Tibial nerve (tissue), 4 donors: Measurements from ENCODE around the gene SLC48A1. TPM values are rescaled to one million over a fixed set of nuclear protein-coding genes. Genes with fewer than 3 reads are reported as not detected.

Experiments used
- DNase-seq, 2 donors: peaks; one replicate each; pipeline ENCODE4 v3.0.0-alpha.2; 2019; ENCODE audit warnings: low spot score in 2 of 2
- H3K27ac ChIP-seq, 4 donors: fragments of 200-600 bp; sonication (generic) in 3 of 4; one replicate each; pipeline ENCODE4 v1.5.1; 2017 to 2019; ENCODE audit warnings: mild to moderate bottlenecking in 1 of 4
- H3K27me3 ChIP-seq, 2 donors: fragments of 200-600 bp; sonication (generic) in 1 of 2; one replicate each; pipeline versions ENCODE4 v1.5.1 to v1.6.0; 2017 to 2019
- H3K36me3 ChIP-seq, 3 donors: fragments of 200-600 bp; sonication (generic); one replicate each; pipeline ENCODE4 v1.5.1; 2018 to 2019
- H3K4me1 ChIP-seq, 4 donors: fragments of 200-600 bp; sonication (generic) in 3 of 4; one replicate each; pipeline ENCODE4 v1.5.1; 2017 to 2019
- H3K4me3 ChIP-seq, 4 donors: fragments of 200-600 bp; sonication (generic) in 3 of 4; one replicate each; pipeline ENCODE4 v1.5.1; 2017 to 2019; ENCODE audit warnings: mild to moderate bottlenecking in 1 of 4, moderate library complexity in 1 of 4
- H3K9me3 ChIP-seq, 4 donors: fragments of 200-600 bp; sonication (generic) in 3 of 4; one replicate each; pipeline ENCODE4 v1.5.1; 2017 to 2019
- EP300 ChIP-seq, 2 donors: sonication (generic); formaldehyde crosslinking; IDR thresholded peaks; one replicate each; pipeline ENCODE4 v1.6.1; 2017; ENCODE audit warnings: antibody characterized with exemption in 2 of 2, mild to moderate bottlenecking in 1 of 2
- POLR2A ChIP-seq, 2 donors: fragments of 450-650 bp; IDR thresholded peaks; one replicate each; pipeline ENCODE4 v1.6.1; 2017; ENCODE audit warnings: antibody characterized with exemption in 2 of 2, mild to moderate bottlenecking in 2 of 2, moderate library complexity in 2 of 2
- WGBS, 2 donors: methylation state at CpG; one replicate each; pipeline ENCODE4 v1.1.5; 2018; 5-methylcytosine and 5-hydroxymethylcytosine counted together
- total RNA-seq, 4 donors: library from RNA; depleted of rRNA; stranded (reverse); fragments of >200 nt; gene quantifications; one replicate each; pipeline ENCODE4 v1.1.0, GENCODE V29; 2016
- TF ChIP-seq, protein P1 (sequence below), 5 experiments: fragments of 200-600 bp in 3 of 5; fragments of 450-650 bp in 2 of 5; sonication (generic) in 3 of 5; IDR thresholded peaks; one replicate each; pipeline ENCODE4 v1.5.1; 2016 to 2019; ENCODE audit warnings: antibody characterized with exemption in 5 of 5, mild to moderate bottlenecking in 3 of 5, moderate library complexity in 2 of 5

The SLC48A1 gene
- total RNA-seq, 4 donors from 2014 or later = 24.6 to 37.9 (median 33.8) TPM

DNA sequence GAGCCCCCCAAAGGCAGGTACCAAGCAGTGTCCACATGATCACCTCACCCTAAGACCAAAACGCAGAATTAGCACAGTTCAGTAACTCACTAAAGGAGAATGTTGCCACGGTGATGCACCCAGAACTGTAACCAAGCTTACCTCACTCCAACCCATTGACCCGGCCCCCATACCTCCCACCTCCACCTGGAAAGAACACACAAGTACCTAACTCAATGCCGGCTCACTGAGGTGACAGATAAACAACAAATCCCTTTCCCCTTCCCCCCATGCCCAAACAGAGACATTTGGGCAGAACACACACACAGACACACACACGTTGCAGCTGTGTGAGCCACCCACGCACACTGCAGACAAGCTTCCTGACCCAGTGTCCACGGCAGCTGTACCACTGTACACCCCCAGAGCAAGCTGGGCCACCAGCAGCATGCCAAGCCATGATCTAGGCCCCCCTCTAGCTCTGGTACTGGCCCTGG is 15.6 kb upstream of the SLC48A1 start:
- Histone ChIP-seq H3K27ac (peak overlapping the region in 2 of 4 donors; percentile 76 to 81), H3K27me3 (no peaks in the 10 kb centered on the region), H3K9me3 (no peaks in the 10 kb centered on the region), H3K36me3 (no peaks in the 10 kb centered on the region), H3K4me3 (peak overlapping the region; percentile 9 to 74 (median 45)), H3K4me1 (peaks cover 0 to 59% (median 33%) of the 10 kb centered on the region in 4 donors)
- no peak for TF ChIP-seq EP300 (IDR thresholded peaks at IDR 0.05)
- TF ChIP-seq POLR2A (IDR thresholded peaks at IDR 0.05) = no peak
- TF ChIP-seq, protein P1, sequence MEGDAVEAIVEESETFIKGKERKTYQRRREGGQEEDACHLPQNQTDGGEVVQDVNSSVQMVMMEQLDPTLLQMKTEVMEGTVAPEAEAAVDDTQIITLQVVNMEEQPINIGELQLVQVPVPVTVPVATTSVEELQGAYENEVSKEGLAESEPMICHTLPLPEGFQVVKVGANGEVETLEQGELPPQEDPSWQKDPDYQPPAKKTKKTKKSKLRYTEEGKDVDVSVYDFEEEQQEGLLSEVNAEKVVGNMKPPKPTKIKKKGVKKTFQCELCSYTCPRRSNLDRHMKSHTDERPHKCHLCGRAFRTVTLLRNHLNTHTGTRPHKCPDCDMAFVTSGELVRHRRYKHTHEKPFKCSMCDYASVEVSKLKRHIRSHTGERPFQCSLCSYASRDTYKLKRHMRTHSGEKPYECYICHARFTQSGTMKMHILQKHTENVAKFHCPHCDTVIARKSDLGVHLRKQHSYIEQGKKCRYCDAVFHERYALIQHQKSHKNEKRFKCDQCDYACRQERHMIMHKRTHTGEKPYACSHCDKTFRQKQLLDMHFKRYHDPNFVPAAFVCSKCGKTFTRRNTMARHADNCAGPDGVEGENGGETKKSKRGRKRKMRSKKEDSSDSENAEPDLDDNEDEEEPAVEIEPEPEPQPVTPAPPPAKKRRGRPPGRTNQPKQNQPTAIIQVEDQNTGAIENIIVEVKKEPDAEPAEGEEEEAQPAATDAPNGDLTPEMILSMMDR (IDR thresholded peaks at IDR 0.05) = no peak
- WGBS, 2 donors = 46 to 48% methylated on average over 7 of the region's 7 CpGs
- no peak for DNase-seq

DNA sequence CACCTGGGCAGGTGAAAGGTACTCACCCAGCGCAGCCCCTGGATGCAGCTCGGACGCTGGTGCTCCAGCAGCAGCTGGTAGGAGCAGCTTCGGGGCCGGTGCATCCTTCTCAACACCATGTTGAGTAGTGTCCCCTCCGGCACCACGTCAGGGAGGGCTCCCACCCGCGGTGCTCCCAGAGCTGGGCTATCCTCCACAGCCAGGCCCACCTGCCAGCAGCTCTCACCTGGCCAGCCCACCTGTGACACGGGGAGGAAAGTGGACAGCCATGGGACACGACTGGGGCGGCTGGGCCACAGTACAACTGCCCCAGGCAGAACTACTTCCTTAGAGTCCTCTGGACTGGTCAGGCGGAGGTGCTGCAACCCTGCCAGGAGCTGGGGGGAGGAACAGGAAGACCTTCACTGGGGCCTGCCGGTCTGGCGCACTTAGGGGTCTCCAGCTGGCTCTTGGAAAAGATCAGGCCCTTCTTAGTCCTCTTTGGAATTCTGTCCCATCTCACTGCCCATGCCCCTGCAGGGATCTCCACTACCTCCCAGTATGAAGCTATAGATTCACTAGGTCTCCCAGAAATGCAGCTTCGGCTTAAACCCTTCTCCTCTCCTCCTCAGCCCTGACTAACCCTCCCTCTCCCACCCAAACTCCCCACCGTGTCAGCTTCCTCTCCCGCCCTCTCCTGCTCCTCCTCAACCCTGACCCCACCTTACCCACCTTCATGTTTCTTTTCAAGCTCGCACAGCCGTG is 15.0 kb upstream of the SLC48A1 start:
- no peak for DNase-seq
- 39 to 43% methylated on average over 11 to 20 of the region's 20 CpGs for WGBS, 2 donors
- H3K36me3 ChIP-seq = no peaks in the 10 kb centered on the region
- H3K27ac ChIP-seq = peak overlapping the region in 2 of 4 donors; percentile 76 to 81
- no peaks in the 10 kb centered on the region for H3K9me3 ChIP-seq
- no peaks in the 10 kb centered on the region for H3K27me3 ChIP-seq
- peaks cover 0 to 53% (median 33%) of the 10 kb centered on the region in 4 donors for H3K4me1 ChIP-seq
- peak overlapping the region; percentile 41 to 74 (median 70) for H3K4me3 ChIP-seq
- no peak for TF ChIP-seq POLR2A (IDR thresholded peaks at IDR 0.05)
- TF ChIP-seq, protein P1 (IDR thresholded peaks at IDR 0.05) = no peak
- TF ChIP-seq EP300 (IDR thresholded peaks at IDR 0.05) = no peak

DNA sequence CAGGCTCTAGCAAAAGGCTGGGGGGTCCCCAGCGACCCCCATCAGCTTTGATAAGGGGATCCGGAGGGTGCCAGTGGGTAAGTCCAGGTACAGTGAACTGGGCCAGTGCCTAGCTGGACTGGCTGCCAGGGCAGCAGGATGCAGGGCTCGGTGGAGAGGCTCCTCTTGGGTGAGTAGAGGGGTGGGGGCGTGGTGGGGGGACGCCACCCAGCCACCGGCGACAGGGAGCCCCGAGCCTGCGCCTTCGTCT is 14.5 kb upstream of the SLC48A1 start:
- Histone ChIP-seq H3K27ac (peak overlapping the region in 3 of 4 donors; percentile 10 to 81 (median 76)), H3K9me3 (no peaks in the 10 kb centered on the region), H3K36me3 (no peaks in the 10 kb centered on the region), H3K27me3 (no peaks in the 10 kb centered on the region), H3K4me3 (peak overlapping the region; percentile 41 to 74 (median 70)), H3K4me1 (peaks cover 0 to 51% (median 30%) of the 10 kb centered on the region in 4 donors)
- 2 to 4% methylated on average over 8 to 9 of the region's 10 CpGs for WGBS, 2 donors
- no peak for DNase-seq
- TF ChIP-seq POLR2A (IDR thresholded peaks at IDR 0.05) (no peak), EP300 (IDR thresholded peaks at IDR 0.05) (no peak)
- TF ChIP-seq, protein P1 (IDR thresholded peaks at IDR 0.05) = no peak

DNA sequence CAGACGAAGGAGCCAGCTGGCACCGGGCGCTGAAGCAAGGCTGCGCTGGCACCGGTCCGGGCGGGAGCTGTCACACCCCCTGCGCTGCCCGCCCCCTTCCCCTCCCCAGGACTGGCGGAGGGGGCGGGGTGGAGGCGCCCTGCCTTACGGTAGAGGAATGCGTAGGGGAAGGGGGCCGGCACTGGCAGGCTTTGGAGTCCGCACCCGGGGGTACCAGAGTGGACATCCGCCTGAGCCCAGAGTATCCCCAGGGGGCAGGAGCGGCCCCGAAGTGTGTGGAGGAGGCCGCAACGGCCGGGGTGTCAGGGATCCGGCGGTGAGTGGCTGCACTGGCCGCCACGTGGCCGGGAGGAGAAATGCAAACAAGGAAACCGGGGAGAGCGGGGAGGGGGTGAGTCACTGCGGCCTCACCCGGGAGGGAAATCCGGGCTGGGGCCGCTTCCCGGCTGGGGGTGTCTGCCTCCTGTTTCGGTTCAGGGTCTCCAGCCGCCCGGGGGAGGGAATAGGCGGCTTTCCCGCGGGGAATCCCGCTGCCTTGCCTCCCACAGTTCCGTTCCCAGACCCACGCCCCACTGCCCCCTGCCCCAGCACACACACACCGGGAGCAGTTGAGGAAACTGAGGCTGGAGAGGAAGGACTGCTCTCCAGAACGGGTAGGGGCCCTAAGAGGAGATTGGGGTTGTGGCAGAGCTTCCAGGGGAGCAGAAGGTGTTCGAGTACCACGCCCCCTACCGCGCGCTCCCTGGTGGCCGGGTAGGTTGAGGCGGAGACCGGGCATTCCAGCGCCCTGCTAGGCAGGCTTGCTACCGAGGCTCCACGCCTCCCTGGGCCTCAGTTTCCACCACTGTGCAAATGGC is 14.0 kb upstream of the SLC48A1 start, which contains the start of gene RAPGEF3:
RAPGEF3 (minus strand) TSS at position 47 of the 857 bp plus-strand sequence. CDS start 324 bp downstream, outside the sequence.
- DNase-seq = peak; percentile 67 to 73
- TF ChIP-seq, protein P1 (IDR thresholded peaks at IDR 0.05) = peak; percentile 47 to 90 (median 67)
- TF ChIP-seq EP300 (IDR thresholded peaks at IDR 0.05) (peak in 1 of 2 donors; percentile 66), POLR2A (IDR thresholded peaks at IDR 0.05) (peak in 1 of 2 donors; percentile 30)
- no peaks in the 10 kb centered on the region for H3K36me3 ChIP-seq
- peak within 1 kb of the TSS; percentile 41 to 74 (median 70) for H3K4me3 ChIP-seq
- no peaks in the 10 kb centered on the region for H3K27me3 ChIP-seq
- no peaks in the 10 kb centered on the region for H3K9me3 ChIP-seq
- 2 to 3% methylated on average over 39 to 56 of the region's 57 CpGs for WGBS, 2 donors
- peak within 1 kb of the TSS in 3 of 4 donors; percentile 67 to 81 (median 76) for H3K27ac ChIP-seq
- H3K4me1 ChIP-seq = peaks cover 0 to 47% (median 24%) of the 10 kb centered on the region in 4 donors
